Endothelial cell of hepatic sinusoid (primary cell): ENCODE measurements around the gene RBM22.
"Not testable (repeated sequence)": the region's sequence is repeated elsewhere in the genome, so short reads cannot be mapped to it uniquely, and the experiment has no call there.

Experiments
- in situ Hi-C: cut with HindIII; loops from 2 replicates; pipeline ENCODE4 v1.10.0; 2017; ENCODE audit warnings: low sequenced_read_pairs

RBM22 gene

DNA sequence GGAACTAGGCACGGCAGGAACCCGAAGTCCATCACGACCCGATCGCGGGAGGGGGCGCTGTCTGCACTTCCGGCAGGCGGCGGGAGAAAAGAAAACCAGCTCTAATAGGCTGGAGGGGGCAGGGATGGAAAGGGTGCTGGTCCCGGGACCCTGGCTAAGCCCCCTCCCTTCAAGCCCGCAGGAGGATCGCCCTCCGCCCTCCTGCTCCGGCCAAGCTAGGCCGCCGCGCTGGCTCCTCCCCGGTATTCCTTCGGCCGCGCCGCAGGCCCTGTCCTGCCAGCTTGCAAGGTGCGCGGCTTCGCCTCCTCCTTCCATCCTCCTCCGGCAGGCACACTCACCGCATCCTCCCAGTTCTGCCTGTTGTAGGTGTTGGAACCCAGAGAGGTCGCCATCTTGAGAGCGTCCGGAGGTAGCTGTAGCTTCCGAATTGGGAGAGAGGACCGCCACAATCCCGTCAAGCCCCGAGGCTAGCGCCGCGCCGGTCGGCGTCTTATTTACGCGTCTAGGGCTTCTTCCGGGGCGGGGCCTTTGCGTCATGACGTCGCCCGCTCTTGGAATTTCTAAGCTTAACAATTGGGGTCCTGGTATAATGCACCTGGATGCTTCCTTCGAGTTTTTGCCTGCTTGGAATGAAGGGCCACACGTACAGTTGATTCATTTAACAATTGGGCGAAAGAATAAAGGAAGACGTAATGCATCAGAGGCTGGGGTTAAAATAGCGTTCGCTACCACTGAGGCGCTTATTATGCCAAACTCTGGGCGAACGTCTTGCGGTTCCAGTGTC lies at the start of gene RBM22:
Gene RBM22 (minus strand): TSS at position 469 of the 784 bp plus-strand sequence. CDS start 77 bp downstream, at position 392.
- in situ Hi-C loops: loop anchor here (5.0 kb wide), 1 partner anchor 38 kb away; the partner anchor contains the start of gene MYOZ3

DNA sequence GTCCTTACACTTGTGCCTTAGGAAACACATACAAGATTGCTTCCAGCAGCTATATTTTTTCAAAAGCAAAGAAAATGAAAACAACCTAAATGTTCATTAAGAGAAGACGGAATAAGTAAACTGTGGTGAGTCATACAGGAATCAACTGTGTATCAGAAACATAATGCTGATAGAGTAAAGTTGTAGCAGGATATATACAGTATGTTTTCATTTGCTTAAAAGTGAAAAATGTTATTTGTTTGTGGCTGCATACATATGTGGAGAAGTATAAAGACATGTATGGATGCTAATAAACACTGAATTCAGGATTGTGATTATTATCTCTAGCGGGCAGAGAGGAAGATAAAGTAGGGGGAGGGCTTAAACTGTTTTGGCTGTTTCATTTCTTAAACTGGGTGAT lies 49.6 kb upstream of the RBM22 start:
- in situ Hi-C loops: loop anchor here (5.0 kb wide), 1 partner anchor 37 kb away; no protein-coding TSS in a partner anchor

DNA sequence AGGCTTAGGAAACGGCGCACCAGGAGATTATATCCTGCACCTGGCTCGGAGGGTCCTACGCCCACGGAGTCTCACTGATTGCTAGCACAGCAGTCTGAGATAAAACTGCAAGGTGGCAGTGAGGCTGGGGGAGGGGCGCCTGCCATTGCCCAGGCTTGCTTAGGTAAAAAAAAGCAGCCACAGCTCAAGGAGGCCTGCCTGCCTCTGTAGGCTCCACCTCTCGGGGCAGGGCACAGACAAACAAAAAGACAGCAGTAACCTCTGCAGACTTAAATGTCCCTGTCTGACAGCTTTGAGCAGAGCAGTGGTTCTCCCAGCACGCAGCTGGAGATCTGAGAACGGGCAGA lies 42.3 kb upstream of the RBM22 start:
- in situ Hi-C loops: not testable (repeated sequence)

- in situ Hi-C loops: not testable (repeated sequence)
Measured at GRCh38 chr5:150742455-150743141, 41.7 kb upstream of the RBM22 start.

- in situ Hi-C loops: no loop called here
Measured at GRCh38 chr5:150740992-150741391, 40.1 kb upstream of the RBM22 start.

DNA sequence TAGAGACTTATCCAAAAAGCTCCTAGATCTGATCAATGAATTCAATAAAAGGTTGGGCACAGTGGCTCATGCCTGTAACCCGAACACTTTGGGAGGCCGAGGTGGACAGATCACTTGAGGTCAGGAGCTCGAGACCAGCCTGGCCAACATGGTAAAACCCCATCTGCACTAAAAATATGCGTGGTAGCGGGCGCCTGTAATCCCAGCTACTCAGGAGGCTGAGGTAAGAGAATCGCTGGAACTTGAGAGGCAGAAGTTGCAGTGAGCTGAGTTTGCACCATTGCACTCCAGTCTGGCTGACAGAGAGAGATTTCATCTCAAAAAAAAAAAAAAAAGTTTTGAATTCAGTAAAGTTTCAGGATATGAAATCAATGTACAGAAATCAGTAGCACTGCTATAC lies 38.0 kb upstream of the RBM22 start:
- in situ Hi-C loops: no loop called here

DNA sequence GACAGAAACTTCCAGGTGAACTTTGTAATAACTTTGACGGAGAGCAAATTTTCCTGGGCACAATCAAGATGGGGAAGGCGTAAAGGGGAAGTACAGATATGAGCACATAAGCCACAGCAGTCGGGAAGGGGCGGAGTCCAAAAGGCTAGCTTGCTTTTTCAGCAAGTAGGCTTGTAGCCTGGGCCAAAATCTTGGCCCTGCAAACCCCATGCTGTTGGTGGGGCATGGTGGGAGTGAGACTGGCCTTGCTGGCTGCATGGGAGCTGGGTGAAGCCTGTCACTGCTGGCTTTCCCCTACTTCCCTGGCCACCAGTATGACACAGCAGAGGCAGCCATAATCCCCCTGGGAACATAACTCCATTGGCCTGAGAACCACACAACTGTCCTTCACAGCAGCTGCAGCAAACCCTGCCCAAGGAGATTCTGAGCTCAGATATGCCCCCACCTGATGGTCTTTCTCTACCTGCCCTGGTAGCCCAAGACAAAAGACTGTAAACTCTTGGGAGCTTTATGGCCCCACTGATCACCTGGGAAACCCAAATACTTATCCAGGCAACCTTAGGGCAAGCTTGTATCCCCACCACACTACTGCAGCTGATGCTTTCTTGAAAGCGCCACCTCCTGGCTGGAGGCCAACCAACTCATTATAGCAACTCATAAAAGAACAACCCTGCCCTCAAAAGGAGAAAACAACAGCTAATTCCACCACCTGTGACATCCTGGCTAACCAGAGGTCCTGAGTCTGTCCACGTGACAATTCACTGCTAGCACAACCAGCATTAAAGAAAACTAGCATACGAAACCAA lies 33.9 kb upstream of the RBM22 start:
- in situ Hi-C loops: no loop called here

DNA sequence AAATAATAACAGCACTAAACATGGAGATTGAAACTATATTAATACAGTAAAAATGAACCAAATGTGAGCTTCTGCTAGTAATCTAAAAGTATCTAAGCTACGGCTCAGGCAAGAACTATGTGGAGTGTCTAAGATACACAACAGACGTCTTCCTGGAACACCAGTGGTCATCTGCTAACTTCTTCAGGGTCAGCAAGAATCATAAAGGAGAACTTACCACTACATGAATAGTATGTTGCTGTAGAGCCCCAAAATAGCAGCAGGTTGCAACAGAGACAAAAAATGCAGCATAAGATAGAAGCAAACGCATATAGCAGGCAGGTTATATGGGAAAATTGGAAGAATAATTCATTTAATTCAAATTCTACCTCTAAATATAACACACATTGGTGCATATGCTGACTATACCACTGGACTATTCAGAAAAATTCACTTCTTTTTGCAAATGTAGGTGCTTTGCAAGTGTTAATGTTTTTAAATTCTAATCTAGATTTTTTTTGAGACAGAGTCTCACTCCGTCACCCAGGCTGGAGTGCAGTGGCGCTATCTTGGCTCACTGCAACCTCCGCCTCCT lies 30.9 kb upstream of the RBM22 start:
- in situ Hi-C loops: no loop called here

DNA sequence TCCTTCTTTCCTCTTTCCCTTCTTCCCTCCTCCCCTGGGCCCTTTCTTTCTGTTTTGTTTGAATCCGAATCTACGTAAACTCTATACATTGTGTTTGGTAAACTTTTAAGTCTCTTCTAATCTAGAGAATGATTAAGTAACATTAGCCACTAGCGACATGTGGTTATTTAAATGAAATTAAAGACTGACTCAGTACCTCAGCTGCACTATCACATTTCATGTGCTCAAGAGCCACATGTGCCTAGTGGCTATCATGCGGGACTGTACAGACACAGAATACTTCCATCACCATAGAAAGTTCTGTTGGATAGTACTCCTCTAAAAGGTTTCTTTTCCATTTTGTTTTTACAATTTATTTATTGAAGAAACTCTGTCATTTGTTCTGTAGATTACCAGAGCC lies 29.0 kb upstream of the RBM22 start:
- in situ Hi-C loops: no loop called here

DNA sequence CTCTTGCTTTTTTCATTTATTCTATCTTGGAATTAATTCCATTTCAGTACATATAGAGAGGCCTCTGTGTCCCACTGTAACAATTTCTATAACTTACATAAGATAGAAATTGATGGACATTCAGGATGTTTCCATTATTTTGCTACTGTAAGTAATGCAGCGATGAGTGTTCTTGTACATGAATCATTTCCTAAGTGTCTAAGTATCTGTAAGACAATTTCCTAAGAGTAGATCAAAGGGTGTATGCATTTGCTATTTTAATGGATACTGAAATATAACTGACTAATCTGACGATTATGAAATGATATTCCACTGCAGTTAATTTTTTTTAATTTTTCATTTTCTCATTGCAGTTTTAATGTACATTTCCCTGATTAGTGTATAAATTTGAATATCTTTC lies 23.0 kb upstream of the RBM22 start:
- in situ Hi-C loops: no loop called here

DNA sequence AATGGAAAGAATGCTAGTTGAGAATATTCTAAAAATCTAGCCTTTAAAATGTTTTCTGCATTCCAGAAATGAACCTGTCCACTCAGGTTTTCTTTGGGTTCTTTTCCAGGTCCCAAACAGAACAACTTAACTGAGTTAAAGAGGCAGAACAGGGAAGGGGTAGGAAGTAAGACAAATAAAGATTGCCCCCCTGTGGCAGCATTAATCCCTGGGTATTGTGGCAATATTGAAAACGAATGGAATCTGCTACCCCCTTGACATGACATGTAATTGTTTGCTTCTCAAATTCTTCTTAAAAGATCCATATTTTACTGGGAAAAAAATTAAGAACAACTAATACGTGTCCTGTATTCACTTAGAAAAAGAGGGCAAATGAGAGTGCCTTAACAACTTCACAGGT lies 9.3 kb upstream of the RBM22 start:
- in situ Hi-C loops: no loop called here

- in situ Hi-C loops: no loop called here
Measured at GRCh38 chr5:150706776-150707390, 6.0 kb upstream of the RBM22 start.

DNA sequence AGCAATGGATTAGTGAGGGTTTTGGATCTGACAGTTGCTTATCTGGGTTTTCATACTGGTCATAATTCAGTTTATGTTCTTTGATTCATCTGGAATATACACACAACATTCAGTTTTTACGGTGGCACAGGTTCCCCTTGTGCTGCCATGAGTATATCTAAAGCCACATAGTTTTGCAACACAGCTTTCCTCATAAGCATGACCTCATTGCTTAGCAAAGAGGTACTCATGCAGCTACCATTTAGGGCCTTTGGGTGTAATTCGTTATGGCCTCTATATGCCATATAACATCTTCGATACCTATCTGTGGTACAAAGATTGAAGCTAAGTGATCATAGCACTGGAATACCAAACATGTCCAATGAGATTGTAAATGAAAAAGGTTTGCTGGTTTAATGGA lies 2.9 kb upstream of the RBM22 start:
- in situ Hi-C loops: loop anchor here (5.0 kb wide), 1 partner anchor 41 kb away; the partner anchor contains the start of gene MYOZ3

- in situ Hi-C loops: loop anchor here (5.0 kb wide), 1 partner anchor 38 kb away; the partner anchor contains the start of gene MYOZ3
Measured at GRCh38 chr5:150700246-150700593, 642 bp downstream of the RBM22 start.

- in situ Hi-C loops: no loop called here
Measured at GRCh38 chr5:150694612-150695011, 6.2 kb downstream of the RBM22 start.

DNA sequence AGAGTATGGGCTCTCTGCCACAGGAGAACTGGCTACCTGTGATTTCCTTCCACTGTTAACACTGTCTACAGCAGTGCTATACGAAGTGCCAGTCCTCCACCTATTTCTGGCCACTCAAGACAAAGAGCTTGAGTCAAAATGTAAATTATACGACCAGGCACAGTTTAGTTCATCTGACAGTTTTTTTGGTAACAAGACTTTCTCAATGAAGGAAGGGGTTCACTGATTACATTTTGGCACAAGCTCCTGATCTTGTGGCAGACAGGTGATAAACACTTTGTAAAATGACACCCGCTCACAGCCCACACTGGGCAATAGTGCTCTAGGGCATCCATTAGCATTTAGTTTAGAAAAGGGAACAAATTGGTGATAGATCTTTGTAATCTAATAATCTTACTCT lies 8.6 kb downstream of the RBM22 start:
- in situ Hi-C loops: no loop called here

DNA sequence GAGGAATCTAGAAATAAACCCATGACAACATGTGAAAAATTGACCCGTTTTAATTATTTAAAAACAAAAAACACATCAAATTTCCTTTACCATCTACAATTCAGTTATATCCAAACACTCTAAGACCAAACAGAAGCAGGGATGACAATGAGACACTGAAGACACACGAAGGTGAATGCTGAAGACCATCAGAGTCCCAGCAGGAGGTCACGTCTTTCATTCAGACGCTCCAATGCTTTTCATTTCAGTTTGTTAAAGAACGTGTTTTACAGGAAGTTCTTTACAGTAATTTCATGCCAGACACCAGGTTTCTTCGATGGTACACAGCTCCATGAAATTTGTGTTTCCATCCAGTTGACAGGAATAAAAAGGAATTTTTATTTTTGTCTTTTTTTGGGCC lies 10.1 kb downstream of the RBM22 start:
- in situ Hi-C loops: no loop called here

GRCh38 chr5:150689120-150689519 lies 11.7 kb downstream of the RBM22 start:
- in situ Hi-C loops: no loop called here

DNA sequence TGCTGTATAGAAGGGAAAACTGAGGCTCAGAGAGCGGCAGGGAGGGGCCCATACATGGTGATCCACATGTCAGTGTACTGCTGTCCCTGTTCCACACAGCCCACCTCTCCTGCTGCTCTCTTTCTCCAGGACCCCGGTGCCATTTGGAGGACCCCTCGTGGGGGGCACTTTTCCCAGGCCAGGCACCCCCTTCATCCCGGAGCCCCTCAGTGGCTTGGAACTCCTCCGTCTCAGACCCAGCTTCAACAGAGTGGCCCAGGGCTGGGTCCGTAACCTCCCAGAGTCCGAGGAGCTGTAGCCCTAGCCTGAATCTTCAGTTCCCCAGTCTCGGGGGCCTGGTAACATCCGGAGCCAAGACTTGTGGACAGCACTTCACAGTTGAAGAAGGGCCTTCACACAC lies 24.3 kb downstream of the RBM22 start:
- in situ Hi-C loops: no loop called here

DNA sequence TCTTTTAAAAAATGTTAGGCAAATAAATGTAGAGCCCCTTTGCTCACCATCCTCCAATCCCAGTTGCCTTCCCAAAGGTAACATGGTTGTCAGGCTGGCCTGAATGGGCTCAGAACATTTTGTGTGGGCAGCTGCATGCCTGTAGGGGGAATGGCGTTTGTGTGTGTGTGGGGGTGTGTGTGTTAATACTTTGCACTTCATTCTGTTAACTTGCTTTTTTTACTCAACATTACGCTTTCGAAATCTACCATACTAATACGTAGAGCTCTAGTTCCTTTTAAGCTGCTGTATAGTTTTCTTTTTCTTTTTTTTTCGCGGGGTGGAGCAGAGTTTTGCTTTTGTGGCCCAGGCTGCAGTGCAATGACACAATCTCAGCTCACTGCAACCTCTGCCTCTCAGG lies 25.8 kb downstream of the RBM22 start:
- in situ Hi-C loops: no loop called here
